Measurements from ENCODE around the gene IL16.

DNA sequence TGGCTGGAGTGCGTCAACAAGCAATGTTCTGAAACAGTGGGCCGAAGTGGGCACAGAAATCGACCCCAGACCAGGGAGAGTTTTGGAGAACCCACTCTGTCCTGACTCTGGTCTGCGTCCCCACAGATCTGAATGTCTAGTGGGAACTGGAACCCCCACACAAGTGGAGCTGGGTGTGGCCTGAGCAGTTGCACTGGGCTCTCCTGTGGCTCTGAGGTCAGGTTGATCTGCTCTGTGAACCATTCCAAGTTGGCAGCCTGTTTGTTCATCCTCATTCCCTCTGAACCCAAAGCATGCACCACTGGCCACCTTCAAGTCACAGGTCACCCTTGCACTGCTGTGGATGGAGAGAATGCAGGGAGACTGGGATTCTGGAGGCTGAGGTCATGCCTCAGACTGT is 66.8 kb downstream of the IL16 start:
- TF ChIP-seq, protein P1, sequence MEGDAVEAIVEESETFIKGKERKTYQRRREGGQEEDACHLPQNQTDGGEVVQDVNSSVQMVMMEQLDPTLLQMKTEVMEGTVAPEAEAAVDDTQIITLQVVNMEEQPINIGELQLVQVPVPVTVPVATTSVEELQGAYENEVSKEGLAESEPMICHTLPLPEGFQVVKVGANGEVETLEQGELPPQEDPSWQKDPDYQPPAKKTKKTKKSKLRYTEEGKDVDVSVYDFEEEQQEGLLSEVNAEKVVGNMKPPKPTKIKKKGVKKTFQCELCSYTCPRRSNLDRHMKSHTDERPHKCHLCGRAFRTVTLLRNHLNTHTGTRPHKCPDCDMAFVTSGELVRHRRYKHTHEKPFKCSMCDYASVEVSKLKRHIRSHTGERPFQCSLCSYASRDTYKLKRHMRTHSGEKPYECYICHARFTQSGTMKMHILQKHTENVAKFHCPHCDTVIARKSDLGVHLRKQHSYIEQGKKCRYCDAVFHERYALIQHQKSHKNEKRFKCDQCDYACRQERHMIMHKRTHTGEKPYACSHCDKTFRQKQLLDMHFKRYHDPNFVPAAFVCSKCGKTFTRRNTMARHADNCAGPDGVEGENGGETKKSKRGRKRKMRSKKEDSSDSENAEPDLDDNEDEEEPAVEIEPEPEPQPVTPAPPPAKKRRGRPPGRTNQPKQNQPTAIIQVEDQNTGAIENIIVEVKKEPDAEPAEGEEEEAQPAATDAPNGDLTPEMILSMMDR (IDR thresholded peaks at IDR 0.05; ENCODE audit: low read depth, low read length, missing input control): no peak
- TF ChIP-seq YY1 (IDR thresholded peaks at IDR 0.05) (no peak), RAD21 (IDR thresholded peaks at IDR 0.05) (no peak), TAF1 (conservative IDR thresholded peaks at IDR 0.05) (no peak), SP1 (IDR thresholded peaks at IDR 0.05) (no peak), RXRA (IDR thresholded peaks at IDR 0.05) (no peak), EGR1 (IDR thresholded peaks at IDR 0.05; ENCODE audit: low read depth in 2 of 2) (no peak), JUND (IDR thresholded peaks at IDR 0.05) (no peak), FOXA2 (IDR thresholded peaks at IDR 0.05) (no peak)
- TF ChIP-seq, protein P2, sequence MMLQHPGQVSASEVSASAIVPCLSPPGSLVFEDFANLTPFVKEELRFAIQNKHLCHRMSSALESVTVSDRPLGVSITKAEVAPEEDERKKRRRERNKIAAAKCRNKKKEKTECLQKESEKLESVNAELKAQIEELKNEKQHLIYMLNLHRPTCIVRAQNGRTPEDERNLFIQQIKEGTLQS (IDR thresholded peaks at IDR 0.05): no peak
- TF ChIP-seq, protein P3, sequence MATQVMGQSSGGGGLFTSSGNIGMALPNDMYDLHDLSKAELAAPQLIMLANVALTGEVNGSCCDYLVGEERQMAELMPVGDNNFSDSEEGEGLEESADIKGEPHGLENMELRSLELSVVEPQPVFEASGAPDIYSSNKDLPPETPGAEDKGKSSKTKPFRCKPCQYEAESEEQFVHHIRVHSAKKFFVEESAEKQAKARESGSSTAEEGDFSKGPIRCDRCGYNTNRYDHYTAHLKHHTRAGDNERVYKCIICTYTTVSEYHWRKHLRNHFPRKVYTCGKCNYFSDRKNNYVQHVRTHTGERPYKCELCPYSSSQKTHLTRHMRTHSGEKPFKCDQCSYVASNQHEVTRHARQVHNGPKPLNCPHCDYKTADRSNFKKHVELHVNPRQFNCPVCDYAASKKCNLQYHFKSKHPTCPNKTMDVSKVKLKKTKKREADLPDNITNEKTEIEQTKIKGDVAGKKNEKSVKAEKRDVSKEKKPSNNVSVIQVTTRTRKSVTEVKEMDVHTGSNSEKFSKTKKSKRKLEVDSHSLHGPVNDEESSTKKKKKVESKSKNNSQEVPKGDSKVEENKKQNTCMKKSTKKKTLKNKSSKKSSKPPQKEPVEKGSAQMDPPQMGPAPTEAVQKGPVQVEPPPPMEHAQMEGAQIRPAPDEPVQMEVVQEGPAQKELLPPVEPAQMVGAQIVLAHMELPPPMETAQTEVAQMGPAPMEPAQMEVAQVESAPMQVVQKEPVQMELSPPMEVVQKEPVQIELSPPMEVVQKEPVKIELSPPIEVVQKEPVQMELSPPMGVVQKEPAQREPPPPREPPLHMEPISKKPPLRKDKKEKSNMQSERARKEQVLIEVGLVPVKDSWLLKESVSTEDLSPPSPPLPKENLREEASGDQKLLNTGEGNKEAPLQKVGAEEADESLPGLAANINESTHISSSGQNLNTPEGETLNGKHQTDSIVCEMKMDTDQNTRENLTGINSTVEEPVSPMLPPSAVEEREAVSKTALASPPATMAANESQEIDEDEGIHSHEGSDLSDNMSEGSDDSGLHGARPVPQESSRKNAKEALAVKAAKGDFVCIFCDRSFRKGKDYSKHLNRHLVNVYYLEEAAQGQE (IDR thresholded peaks at IDR 0.05): no peak
- TF ChIP-seq, protein P4, sequence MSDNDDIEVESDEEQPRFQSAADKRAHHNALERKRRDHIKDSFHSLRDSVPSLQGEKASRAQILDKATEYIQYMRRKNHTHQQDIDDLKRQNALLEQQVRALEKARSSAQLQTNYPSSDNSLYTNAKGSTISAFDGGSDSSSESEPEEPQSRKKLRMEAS (IDR thresholded peaks at IDR 0.05): no peak

Data from liver (tissue), 3 donors.